ENCODE data around the gene ITGA1. TPM values are rescaled to one million over a fixed set of nuclear protein-coding genes. Genes with fewer than 3 reads are reported as not detected.
A peak's percentile ranks its signal among the peaks of the same experiment; 100 is the strongest.

Gene ITGA1
- total RNA-seq, 1 donor from 2014 or later = 3.0 TPM

GRCh38 chr5:52788505-52788821 is 747 bp downstream of the ITGA1 start:
- Mint-ChIP-seq H3K9me3 (no peaks in the 10 kb centered on the region), H3K36me3 (ENCODE audit: low read depth) (no peaks in the 10 kb centered on the region), H3K4me1 (peaks cover 18% of the 10 kb centered on the region), H3K27me3 (ENCODE audit: low read depth) (peaks cover 37% of the 10 kb centered on the region), H3K27ac (ENCODE audit: unreplicated experiment) (no peak overlapping the region), H3K4me3 (peak overlapping the region; percentile 89)
- TF ChIP-seq CTCF (conservative IDR thresholded peaks at IDR 0.05) = no peak
- no peak for DNase-seq (ENCODE audit: low read depth, low spot score)

- H3K9me3 Mint-ChIP-seq = no peaks in the 10 kb centered on the region
- H3K27me3 Mint-ChIP-seq (ENCODE audit: low read depth) = peaks cover 37% of the 10 kb centered on the region
- no peak for DNase-seq (ENCODE audit: low read depth, low spot score)
- H3K36me3 Mint-ChIP-seq (ENCODE audit: low read depth) = no peaks in the 10 kb centered on the region
- TF ChIP-seq CTCF (conservative IDR thresholded peaks at IDR 0.05) = no peak
- H3K4me1 Mint-ChIP-seq = peaks cover 18% of the 10 kb centered on the region
- H3K27ac Mint-ChIP-seq (ENCODE audit: unreplicated experiment) = no peak overlapping the region
- H3K4me3 Mint-ChIP-seq = peak overlapping the region; percentile 36
These were observed 1.7 kb downstream of the ITGA1 start for GRCh38 chr5:52789378-52789777.

- Mint-ChIP-seq H3K27ac (ENCODE audit: unreplicated experiment) (no peak overlapping the region), H3K36me3 (ENCODE audit: low read depth) (no peaks in the 10 kb centered on the region), H3K9me3 (no peaks in the 10 kb centered on the region), H3K4me1 (peaks cover 18% of the 10 kb centered on the region), H3K4me3 (peak overlapping the region; percentile 36), H3K27me3 (ENCODE audit: low read depth) (peaks cover 37% of the 10 kb centered on the region)
- TF ChIP-seq CTCF (conservative IDR thresholded peaks at IDR 0.05) = no peak
- no peak for DNase-seq (ENCODE audit: low read depth, low spot score)
These were observed 2.1 kb downstream of the ITGA1 start for GRCh38 chr5:52789851-52790250.

- Mint-ChIP-seq H3K9me3 (no peaks in the 10 kb centered on the region), H3K27ac (ENCODE audit: unreplicated experiment) (no peak overlapping the region), H3K27me3 (ENCODE audit: low read depth) (peaks cover 35% of the 10 kb centered on the region), H3K36me3 (ENCODE audit: low read depth) (no peaks in the 10 kb centered on the region), H3K4me1 (peaks cover 18% of the 10 kb centered on the region), H3K4me3 (no peak overlapping the region)
- no peak for DNase-seq (ENCODE audit: low read depth, low spot score)
- no peak for TF ChIP-seq CTCF (conservative IDR thresholded peaks at IDR 0.05)
These were observed 3.6 kb downstream of the ITGA1 start for GRCh38 chr5:52791366-52791765.

- no peaks in the 10 kb centered on the region for H3K36me3 Mint-ChIP-seq (ENCODE audit: low read depth)
- no peak overlapping the region for H3K27ac Mint-ChIP-seq (ENCODE audit: unreplicated experiment)
- peaks cover 15% of the 10 kb centered on the region for H3K4me1 Mint-ChIP-seq
- no peaks in the 10 kb centered on the region for H3K9me3 Mint-ChIP-seq
- H3K4me3 Mint-ChIP-seq = no peak overlapping the region
- H3K27me3 Mint-ChIP-seq (ENCODE audit: low read depth) = peaks cover 5% of the 10 kb centered on the region
- no peak for DNase-seq (ENCODE audit: low read depth, low spot score)
- TF ChIP-seq CTCF (conservative IDR thresholded peaks at IDR 0.05) = no peak
These were observed 6.8 kb downstream of the ITGA1 start for GRCh38 chr5:52794519-52794918.

- Mint-ChIP-seq H3K27ac (ENCODE audit: unreplicated experiment) (no peak overlapping the region), H3K4me1 (peaks cover 25% of the 10 kb centered on the region), H3K36me3 (ENCODE audit: low read depth) (no peaks in the 10 kb centered on the region), H3K9me3 (no peaks in the 10 kb centered on the region), H3K4me3 (no peak overlapping the region), H3K27me3 (ENCODE audit: low read depth) (no peaks in the 10 kb centered on the region)
- no peak for TF ChIP-seq CTCF (conservative IDR thresholded peaks at IDR 0.05)
- no peak for DNase-seq (ENCODE audit: low read depth, low spot score)
These were observed 8.3 kb downstream of the ITGA1 start for GRCh38 chr5:52796031-52796430.

Measured in neural crest cell (in vitro differentiated cells).